Smooth muscle cell (in vitro differentiated cells): ENCODE data around the gene ANKRD36. TPM values are rescaled to one million over a fixed set of nuclear protein-coding genes. Genes with fewer than 3 reads are reported as not detected.
"Not testable (repeated sequence)": the region's sequence is repeated elsewhere in the genome, so short reads cannot be mapped to it uniquely, and the experiment has no call there.

Source experiments
- DNase-seq: peaks from one replicate; lab custom pipeline; 2025; ENCODE audit not compliant: unreplicated experiment; lab: John Stamatoyannopoulos, UW
- H2AFZ ChIP-seq: fragments of 200-600 bp; sonication (generic); 2 replicates; pipeline ENCODE4 v1.6.0; 2016; ENCODE audit warnings: antibody characterized with exemption, low read depth, mild to moderate bottlenecking
- H3F3A ChIP-seq: fragments of 200-600 bp; sonication (generic); 2 replicates; pipeline ENCODE4 v1.6.0; 2017; ENCODE audit warnings: antibody characterized with exemption, low read depth
- H3K27ac ChIP-seq: fragments of 200-600 bp; sonication (generic); 2 replicates; pipeline ENCODE4 v1.5.1; 2016; ENCODE audit warnings: low read depth, mild to moderate bottlenecking
- H3K27me3 ChIP-seq: fragments of 200-600 bp; sonication (generic); 2 replicates; pipeline ENCODE4 v1.6.1; 2016; ENCODE audit warnings: low read depth, mild to moderate bottlenecking
- H3K36me3 ChIP-seq: fragments of 200-600 bp; sonication (generic); 2 replicates; pipeline ENCODE4 v1.5.1; 2016; ENCODE audit warnings: low read depth
- H3K4me1 ChIP-seq: fragments of 200-600 bp; sonication (generic); 2 replicates; pipeline ENCODE4 v1.5.1; 2016; ENCODE audit warnings: low read depth
- H3K4me2 ChIP-seq: fragments of 200-600 bp; sonication (generic); 2 replicates; pipeline ENCODE4 v1.6.0; 2016; ENCODE audit warnings: mild to moderate bottlenecking
- H3K4me3 ChIP-seq: fragments of 200-600 bp; sonication (generic); 2 replicates; pipeline ENCODE4 v1.5.1; 2016; ENCODE audit warnings: mild to moderate bottlenecking
- H3K79me2 ChIP-seq: fragments of 200-600 bp; sonication (generic); 2 replicates; pipeline ENCODE4 v1.6.0; 2016; ENCODE audit warnings: low read depth, mild to moderate bottlenecking
- H3K9ac ChIP-seq: fragments of 200-600 bp; sonication (generic); 2 replicates; pipeline ENCODE4 v1.6.0; 2016; ENCODE audit warnings: low read depth
- H3K9me3 ChIP-seq: fragments of 200-600 bp; sonication (generic); replicated peaks from 2 replicates; pipeline ENCODE4 v1.5.1; 2016; ENCODE audit warnings: low read depth
- H4K20me1 ChIP-seq: fragments of 200-600 bp; sonication (generic); 2 replicates; pipeline ENCODE4 v1.6.0; 2016; ENCODE audit warnings: low read depth
- WGBS: methylation state at CpG from one replicate; pipeline ENCODE4 v1.1.7; 2016; ENCODE audit warnings: low lambda C conversion rate; 5-methylcytosine and 5-hydroxymethylcytosine counted together
- polyA plus RNA-seq: library from polyadenylated mRNA; unstranded; fragments of >200 nt; fragmentation: Nextera tagmentation; extraction: Ambion mirVana; gene quantifications from 2 replicates; pipeline ENCODE4 v1.2.1, GENCODE V29; 2016
- total RNA-seq: library from RNA; depleted of rRNA; stranded (reverse); fragments of >200 nt; gene quantifications from 2 replicates; pipeline ENCODE4 v1.2.3, GENCODE V29; 2014
- TF ChIP-seq, protein P1 (sequence below): fragments of 200-600 bp; sonication (generic); IDR thresholded peaks from 2 replicates; pipeline ENCODE4 v1.5.1; 2017; ENCODE audit warnings: borderline replicate concordance, mild to moderate bottlenecking, antibody characterized with exemption; ENCODE audit not compliant: insufficient read depth, poor library complexity, severe bottlenecking

ANKRD36 gene
- total and polyA plus RNA-seq, 2 experiments from 2014 or later = 4.3 to 35.9 TPM

DNA sequence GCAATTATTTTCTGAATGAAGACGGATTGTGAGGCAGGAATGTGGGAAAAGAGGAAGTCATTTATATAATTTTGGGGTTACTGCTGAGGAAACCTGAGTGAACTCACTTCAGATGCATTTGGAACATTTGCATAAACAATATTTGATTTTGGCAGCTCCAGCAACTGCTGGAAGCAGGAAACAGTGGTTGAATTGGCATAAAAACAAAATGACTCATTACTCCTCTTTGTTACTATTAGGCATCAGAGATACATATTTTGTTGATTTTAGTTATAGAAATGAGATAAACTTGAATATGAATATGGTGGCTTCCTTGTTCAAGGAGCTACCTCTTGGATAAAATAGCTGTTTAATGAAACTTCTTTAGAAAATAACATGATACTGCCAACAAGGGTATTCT lies 82.4 kb downstream of the ANKRD36 start:
- WGBS = 100% methylated on average over 1 of the region's 1 CpG

DNA sequence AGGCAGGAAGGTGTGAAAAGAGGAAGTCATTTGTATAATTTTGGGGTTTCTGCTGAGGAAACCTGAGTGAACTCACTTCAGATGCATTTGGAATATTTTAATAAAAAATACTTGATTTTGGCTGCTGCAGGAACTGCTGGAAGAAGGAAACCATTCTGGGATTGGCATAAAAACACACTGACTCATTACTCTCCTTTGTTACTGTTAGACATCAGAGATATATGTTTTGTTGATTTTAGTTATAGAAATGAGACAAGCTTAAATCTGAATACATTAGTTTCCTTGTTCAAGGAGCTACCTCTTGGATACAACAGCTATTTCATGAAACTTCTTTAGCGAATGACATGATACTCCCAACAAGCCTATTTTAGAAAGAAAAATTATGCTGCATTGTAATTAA lies 84.3 kb downstream of the ANKRD36 start:
- 97% methylated on average over 1 of the region's 1 CpG for WGBS
- H3K79me2 ChIP-seq, H3K9ac ChIP-seq, H3K36me3 ChIP-seq, H3K27me3 ChIP-seq, H3K4me3 ChIP-seq, H2AFZ ChIP-seq, H3F3A ChIP-seq, DNase-seq, H3K9me3 ChIP-seq, H3K4me1 ChIP-seq, H3K4me2 ChIP-seq, H4K20me1 ChIP-seq, H3K27ac ChIP-seq: not testable (repeated sequence)

More for the DNA sequence above, 82.4 kb downstream of the ANKRD36 start:
- H4K20me1 ChIP-seq, H3K9me3 ChIP-seq, DNase-seq, H3K27ac ChIP-seq, H3K27me3 ChIP-seq, H3K4me1 ChIP-seq, H3F3A ChIP-seq, H3K9ac ChIP-seq, H3K4me2 ChIP-seq, H2AFZ ChIP-seq, H3K4me3 ChIP-seq, H3K79me2 ChIP-seq, H3K36me3 ChIP-seq: not testable (repeated sequence)

DNA sequence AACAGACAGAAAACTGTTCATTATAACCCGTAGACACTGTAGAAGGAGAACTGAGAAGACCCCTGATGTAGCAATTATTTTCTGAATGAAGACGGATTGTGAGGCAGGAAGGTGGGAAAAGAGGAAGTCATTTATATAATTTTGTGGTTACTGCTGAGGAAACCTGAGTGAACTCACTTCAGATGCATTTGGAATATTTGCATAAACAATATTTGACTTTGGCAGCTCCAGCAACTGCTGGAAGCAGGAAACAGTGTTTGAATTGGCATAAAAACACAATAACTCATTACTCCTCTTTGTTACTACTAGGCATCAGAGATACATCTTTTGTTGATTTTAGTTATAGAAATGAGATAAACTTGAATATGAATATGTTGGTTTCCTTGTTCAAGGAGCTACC lies 87.9 kb downstream of the ANKRD36 start:
- 80% methylated on average over 2 of the region's 2 CpGs for WGBS
- not testable (repeated sequence) for H3F3A ChIP-seq, H2AFZ ChIP-seq, DNase-seq, H3K9ac ChIP-seq, H3K27me3 ChIP-seq, H3K9me3 ChIP-seq, H3K79me2 ChIP-seq, H4K20me1 ChIP-seq, H3K36me3 ChIP-seq, H3K4me3 ChIP-seq, H3K4me1 ChIP-seq, H3K4me2 ChIP-seq, H3K27ac ChIP-seq

DNA sequence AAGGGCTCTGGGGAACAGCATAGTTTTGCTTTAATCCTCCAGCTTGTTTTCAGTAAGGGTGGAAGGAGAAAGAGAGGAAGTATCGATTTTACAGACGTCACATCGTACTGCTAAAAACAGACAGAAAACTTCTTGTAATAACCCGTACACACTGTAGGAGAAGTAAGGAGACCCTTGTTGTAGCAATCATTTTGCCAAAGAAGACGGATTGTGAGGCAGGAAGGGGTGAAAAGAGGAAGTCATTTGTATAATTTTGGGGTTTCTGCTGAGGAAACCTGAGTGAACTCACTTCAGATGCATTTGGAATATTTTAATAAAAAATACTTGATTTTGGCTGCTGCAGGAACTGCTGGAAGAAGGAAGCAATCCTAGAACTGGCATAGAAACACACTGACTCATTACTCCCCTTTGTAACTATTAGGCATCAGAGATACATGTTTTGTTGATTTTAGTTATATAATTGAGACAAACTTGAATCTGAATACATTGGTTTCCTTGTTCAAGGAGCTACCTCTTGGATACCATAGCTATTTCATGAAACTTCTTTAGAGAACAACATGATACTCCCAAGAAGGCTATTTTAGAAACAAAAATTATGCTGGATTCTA lies 89.8 kb downstream of the ANKRD36 start:
- H3K4me3 ChIP-seq, H4K20me1 ChIP-seq, H3F3A ChIP-seq, H3K27me3 ChIP-seq, H3K9me3 ChIP-seq, H2AFZ ChIP-seq, H3K9ac ChIP-seq, H3K4me1 ChIP-seq, H3K27ac ChIP-seq, H3K36me3 ChIP-seq, H3K4me2 ChIP-seq, H3K79me2 ChIP-seq, DNase-seq: not testable (repeated sequence)
- 96% methylated on average over 5 of the region's 5 CpGs for WGBS

DNA sequence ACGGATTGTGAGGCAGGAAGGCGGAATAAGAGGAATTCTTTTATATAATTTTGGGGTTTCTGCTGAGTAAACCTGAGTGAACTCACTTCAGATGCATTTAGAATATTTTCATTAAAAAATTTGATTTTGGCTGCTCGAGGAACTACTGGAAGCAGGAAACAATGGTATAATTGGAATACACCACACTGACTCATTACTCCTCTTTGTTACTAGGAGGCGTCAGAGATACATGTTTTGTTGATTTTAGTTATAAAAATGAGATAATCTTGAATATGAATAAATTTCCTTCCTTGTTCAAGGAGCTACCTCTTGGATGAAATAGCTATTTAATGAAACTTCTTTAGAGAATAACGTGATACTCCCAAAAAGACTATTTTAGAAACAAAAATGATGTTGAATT lies 97.4 kb downstream of the ANKRD36 start:
- H2AFZ ChIP-seq = no peak overlapping the region
- H4K20me1 ChIP-seq = no peaks in the 10 kb centered on the region
- H3K4me3 ChIP-seq = no peak overlapping the region
- no peak for DNase-seq
- H3K79me2 ChIP-seq = no peaks in the 10 kb centered on the region
- H3K36me3 ChIP-seq = no peaks in the 10 kb centered on the region
- TF ChIP-seq, protein P1, sequence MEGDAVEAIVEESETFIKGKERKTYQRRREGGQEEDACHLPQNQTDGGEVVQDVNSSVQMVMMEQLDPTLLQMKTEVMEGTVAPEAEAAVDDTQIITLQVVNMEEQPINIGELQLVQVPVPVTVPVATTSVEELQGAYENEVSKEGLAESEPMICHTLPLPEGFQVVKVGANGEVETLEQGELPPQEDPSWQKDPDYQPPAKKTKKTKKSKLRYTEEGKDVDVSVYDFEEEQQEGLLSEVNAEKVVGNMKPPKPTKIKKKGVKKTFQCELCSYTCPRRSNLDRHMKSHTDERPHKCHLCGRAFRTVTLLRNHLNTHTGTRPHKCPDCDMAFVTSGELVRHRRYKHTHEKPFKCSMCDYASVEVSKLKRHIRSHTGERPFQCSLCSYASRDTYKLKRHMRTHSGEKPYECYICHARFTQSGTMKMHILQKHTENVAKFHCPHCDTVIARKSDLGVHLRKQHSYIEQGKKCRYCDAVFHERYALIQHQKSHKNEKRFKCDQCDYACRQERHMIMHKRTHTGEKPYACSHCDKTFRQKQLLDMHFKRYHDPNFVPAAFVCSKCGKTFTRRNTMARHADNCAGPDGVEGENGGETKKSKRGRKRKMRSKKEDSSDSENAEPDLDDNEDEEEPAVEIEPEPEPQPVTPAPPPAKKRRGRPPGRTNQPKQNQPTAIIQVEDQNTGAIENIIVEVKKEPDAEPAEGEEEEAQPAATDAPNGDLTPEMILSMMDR = no peak
- H3K27me3 ChIP-seq = no peaks in the 10 kb centered on the region
- H3F3A ChIP-seq = no peaks in the 10 kb centered on the region
- no peak overlapping the region for H3K9ac ChIP-seq
- 95% methylated on average over 5 of the region's 5 CpGs for WGBS
- no peaks in the 10 kb centered on the region for H3K4me1 ChIP-seq
- H3K9me3 ChIP-seq = no peaks in the 10 kb centered on the region
- H3K4me2 ChIP-seq = no peak overlapping the region
- no peak overlapping the region for H3K27ac ChIP-seq

DNA sequence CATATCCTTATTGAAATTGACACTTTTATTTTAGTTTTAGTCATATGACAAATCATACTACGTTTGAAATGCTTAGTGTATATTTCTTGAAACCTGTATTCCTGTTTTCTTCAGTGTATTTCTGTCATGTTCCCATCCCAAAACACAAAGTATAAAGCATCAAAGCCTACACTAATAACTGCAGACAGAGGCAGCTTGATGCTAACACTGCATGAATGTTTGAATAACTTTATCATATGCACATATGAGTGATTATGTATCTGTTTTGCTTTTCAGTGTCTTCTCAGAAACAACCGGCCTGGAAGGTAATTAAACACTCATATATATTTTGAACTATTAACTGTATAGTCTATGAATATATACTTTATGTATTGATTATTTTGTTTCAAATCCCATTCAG lies 102.1 kb downstream of the ANKRD36 start:
- H3K4me1 ChIP-seq, H3K4me2 ChIP-seq, H4K20me1 ChIP-seq, H2AFZ ChIP-seq, H3K79me2 ChIP-seq, H3F3A ChIP-seq, H3K4me3 ChIP-seq, H3K9me3 ChIP-seq, H3K27me3 ChIP-seq, DNase-seq, H3K9ac ChIP-seq, H3K36me3 ChIP-seq, H3K27ac ChIP-seq: not testable (repeated sequence)
- 100% methylated on average over 1 of the region's 2 CpGs for WGBS

DNA sequence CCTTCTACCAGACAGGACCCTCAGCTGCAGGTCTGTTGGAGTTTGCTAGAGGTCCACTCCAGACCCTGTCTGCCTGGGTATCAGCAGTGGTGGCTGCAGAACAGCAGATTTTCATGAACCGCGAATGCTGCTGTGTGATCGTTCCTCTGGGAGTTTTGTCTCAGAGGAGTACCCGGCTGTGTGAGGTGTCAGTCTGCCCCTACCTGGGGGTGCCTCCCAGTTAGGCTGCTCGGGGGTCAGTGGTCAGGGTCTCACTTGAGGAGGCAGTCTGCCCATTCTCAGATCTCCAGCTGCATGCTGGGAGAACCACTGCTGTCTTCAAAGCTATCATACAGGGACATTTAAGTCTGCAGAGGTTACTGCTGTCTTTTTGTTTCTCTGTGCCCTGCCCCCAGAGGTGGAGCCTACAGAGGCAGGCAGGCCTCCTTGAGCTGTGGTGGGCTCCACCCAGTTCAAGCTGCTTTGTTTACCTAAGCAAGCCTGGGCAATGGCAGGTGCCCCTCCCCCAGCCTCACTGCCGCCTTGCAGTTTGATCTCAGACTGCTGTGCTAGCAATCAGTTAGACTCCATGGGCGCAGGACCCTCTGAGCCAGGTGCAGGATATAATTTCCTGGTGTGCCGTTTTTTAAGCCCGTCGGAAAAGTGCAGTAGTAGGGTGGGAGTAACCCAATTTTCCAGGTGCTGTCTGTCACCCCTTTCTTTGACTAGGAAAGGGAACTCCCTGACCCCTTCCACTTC lies 118.1 kb downstream of the ANKRD36 start:
- not testable (repeated sequence) for H3K4me2 ChIP-seq, H3K9me3 ChIP-seq, H3K36me3 ChIP-seq, H3F3A ChIP-seq, H3K4me3 ChIP-seq, H4K20me1 ChIP-seq, H3K9ac ChIP-seq, H3K27me3 ChIP-seq, DNase-seq, H3K4me1 ChIP-seq, H2AFZ ChIP-seq, H3K27ac ChIP-seq, H3K79me2 ChIP-seq
- WGBS = 95% methylated on average over 10 of the region's 10 CpGs

DNA sequence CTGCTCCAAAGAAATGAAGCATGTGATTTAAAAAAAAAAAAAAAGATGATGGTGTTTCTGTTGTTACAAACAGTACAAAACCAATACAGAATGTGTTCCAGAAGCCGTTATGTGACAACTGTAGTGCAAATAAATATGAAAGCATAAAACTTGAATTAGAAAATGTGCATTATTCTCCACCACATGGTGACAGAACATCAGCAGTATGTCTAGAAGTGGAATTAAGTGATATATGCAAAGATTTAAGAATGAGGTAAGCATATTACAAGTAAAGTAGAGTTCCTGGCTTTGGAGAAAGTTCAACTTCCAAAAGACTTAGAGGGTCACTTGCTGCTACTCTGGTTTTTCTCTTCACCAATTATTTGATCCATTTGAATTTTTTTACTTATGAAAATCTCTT lies 120.0 kb downstream of the ANKRD36 start:
- H3K4me1 ChIP-seq, H3F3A ChIP-seq, H3K79me2 ChIP-seq, H3K36me3 ChIP-seq, DNase-seq, H3K27ac ChIP-seq, H3K9ac ChIP-seq, H3K27me3 ChIP-seq, H2AFZ ChIP-seq, H4K20me1 ChIP-seq, H3K4me3 ChIP-seq, H3K4me2 ChIP-seq, H3K9me3 ChIP-seq: not testable (repeated sequence)
- 100% methylated on average over 1 of the region's 1 CpG for WGBS
